HCT116 (cell line): ENCODE results near the gene ZNF346. TPM values are rescaled to one million over a fixed set of nuclear protein-coding genes. Genes with fewer than 3 reads are reported as not detected.

ENCODE experiments used
- ATAC-seq: fragments of 200-7000 bp; cut with Tn5 transposase; 2 replicates; pipeline ENCODE4 v1.9.1; 2020; ENCODE audit warnings: mild to moderate bottlenecking, moderate library complexity
- BruUV-seq: library from RNA; stranded (reverse); fragments of 400-500 nt; replicated peaks from 2 replicates; lab custom pipeline; 2021; lab: Mats Ljungman, UMichigan
- CTCF ChIA-PET: fragments of 300-600 bp; sonication (Branson Sonifier 250); formaldehyde crosslinking; loops from one replicate; lab custom pipeline; 2021; ENCODE audit warnings: antibody characterized with exemption; lab: Charles Lee
- POLR2A ChIA-PET: fragments of 300-600, 350-600 bp; sonication (Branson Sonifier 250); formaldehyde crosslinking; loops from one replicate; lab custom pipeline; 2021; ENCODE audit warnings: antibody characterized with exemption; lab: Charles Lee
- RAD21 ChIA-PET, 2 experiments: fragments of 300-600 bp; sonication (Branson Sonifier 250); formaldehyde crosslinking; loops; one replicate each; lab custom pipeline; 2023; ENCODE audit warnings: low total read pairs in 2 of 2; ENCODE audit not compliant: uncharacterized antibody in 2 of 2, unreplicated experiment in 2 of 2, low non-redundant PET in 1 of 2; lab: Charles Lee
- DNase-seq: peaks from one replicate; pipeline ENCODE4 v3.0.0-alpha.2; 2010; ENCODE audit warnings: low read depth, low spot score
- H2AFZ ChIP-seq: fragments of 200-600 bp; shearing (Covaris generic), sonication (generic); 2 replicates; pipeline ENCODE4 v1.6.1; 2017; ENCODE audit warnings: low read depth, mixed run types, mixed read lengths, antibody characterized with exemption, low read length; ENCODE audit not compliant: poor library complexity, severe bottlenecking
- H3K27ac ChIP-seq: 2 replicates; pipeline ENCODE4 v1.5.1; 2012; ENCODE audit warnings: low read depth, low read length
- H3K27me3 ChIP-seq: fragments of 200-600 bp; sonication (generic); 2 replicates; pipeline ENCODE4 v1.6.1; 2016; ENCODE audit warnings: mixed run types, low read length, mixed read lengths; ENCODE audit not compliant: insufficient read depth
- H3K36me3 ChIP-seq, 2 experiments: fragments of 200-500 bp in 1 of 2; fragments of 200-600 bp in 1 of 2; sonication (Bioruptor generic) in 1 of 2; sonication (generic) in 1 of 2; 2 replicates each; pipeline versions ENCODE4 v1.5.1 to v1.6.1; 2014 to 2016; ENCODE audit warnings: low read length in 2 of 2, inconsistent platforms in 1 of 2, mixed read lengths in 1 of 2, mixed run types in 1 of 2; ENCODE audit not compliant: insufficient read depth in 2 of 2, control insufficient read depth in 1 of 2
- H3K4me1 ChIP-seq, 2 experiments: fragments of 200-600 bp in 1 of 2; sonication (generic) in 1 of 2; 2 replicates each; pipeline versions ENCODE4 v1.5.1 to v1.6.1; 2012 to 2017; ENCODE audit warnings: low read length in 2 of 2, inconsistent platforms in 1 of 2, mild to moderate bottlenecking in 1 of 2, mixed read lengths in 1 of 2, mixed run types in 1 of 2, moderate library complexity in 1 of 2; ENCODE audit not compliant: insufficient read depth in 2 of 2, control insufficient read depth in 1 of 2
- H3K4me2 ChIP-seq: fragments of 200-600 bp; sonication (generic); 2 replicates; pipeline ENCODE4 v1.6.1; 2017; ENCODE audit warnings: mixed run types, low read length, mixed read lengths
- H3K4me3 ChIP-seq, 2 experiments: fragments of 200-600 bp in 1 of 2; sonication (generic) in 1 of 2; replicated peaks in 1 of 2; 2 replicates each; pipeline ENCODE4 v1.5.1; 2011 to 2016; ENCODE audit warnings: low read length in 2 of 2, control low read depth in 1 of 2, low read depth in 1 of 2, mild to moderate bottlenecking in 1 of 2, mixed read lengths in 1 of 2, mixed run types in 1 of 2
- H3K79me2 ChIP-seq: fragments of 200-600 bp; sonication (generic); 2 replicates; pipeline ENCODE4 v1.6.1; 2017; ENCODE audit warnings: mild to moderate bottlenecking, mixed run types, low read length, moderate library complexity, mixed read lengths; ENCODE audit not compliant: insufficient read depth
- H3K9ac ChIP-seq: fragments of 200-600 bp; sonication (generic); 2 replicates; pipeline ENCODE4 v1.6.1; 2016; ENCODE audit warnings: low read length, mixed read lengths
- H3K9me2 ChIP-seq: fragments of 200-600 bp; sonication (generic), shearing (Covaris generic); 2 replicates; pipeline ENCODE4 v1.6.1; 2017; ENCODE audit warnings: mixed run types, mild to moderate bottlenecking, moderate library complexity; ENCODE audit not compliant: insufficient read depth
- H3K9me3 ChIP-seq, 2 experiments: fragments of 200-500 bp in 1 of 2; fragments of 200-600 bp in 1 of 2; sonication (Bioruptor generic) in 1 of 2; sonication (generic) in 1 of 2; 2 replicates each; pipeline ENCODE4 v1.6.1; 2014 to 2017; ENCODE audit warnings: low read length in 2 of 2, mixed read lengths in 2 of 2, inconsistent platforms in 1 of 2, low read depth in 1 of 2, mild to moderate bottlenecking in 1 of 2, mixed run types in 1 of 2, moderate library complexity in 1 of 2; ENCODE audit not compliant: control insufficient read depth in 1 of 2, insufficient read depth in 1 of 2
- H4K20me1 ChIP-seq: fragments of 200-600 bp; sonication (generic), shearing (Covaris generic); 2 replicates; pipeline ENCODE4 v1.6.1; 2017; ENCODE audit warnings: mixed run types, mild to moderate bottlenecking, moderate library complexity; ENCODE audit not compliant: insufficient read depth
- CBX3 ChIP-seq: IDR thresholded peaks from 2 replicates; pipeline ENCODE4 v1.6.1; 2012; ENCODE audit warnings: low read depth
- CEBPB ChIP-seq: IDR thresholded peaks from 2 replicates; pipeline ENCODE4 v1.6.1; 2012; ENCODE audit warnings: low read depth
- EGR1 ChIP-seq: IDR thresholded peaks from 2 replicates; pipeline ENCODE4 v1.6.1; 2012; ENCODE audit warnings: low read depth
- ELF1 ChIP-seq: IDR thresholded peaks from 2 replicates; pipeline ENCODE4 v1.6.1; 2012; ENCODE audit warnings: low read depth, borderline replicate concordance
- EZH2phosphoT487 ChIP-seq: fragments of 200-600 bp; IDR thresholded peaks from 2 replicates; pipeline ENCODE4 v1.6.1; 2018; ENCODE audit warnings: antibody characterized with exemption, borderline replicate concordance
- FOSL1 ChIP-seq: IDR thresholded peaks from 2 replicates; pipeline ENCODE4 v1.6.1; 2012; ENCODE audit warnings: low read depth
- JUND ChIP-seq: IDR thresholded peaks from 2 replicates; pipeline ENCODE4 v1.6.1; 2012
- POLR2A ChIP-seq: IDR thresholded peaks from 2 replicates; pipeline ENCODE4 v1.7.0; 2011; ENCODE audit warnings: borderline replicate concordance; ENCODE audit not compliant: insufficient read depth, insufficient read length; ENCODE audit errors: extremely low read depth
- POLR2AphosphoS5 ChIP-seq: IDR thresholded peaks from 2 replicates; pipeline ENCODE4 v1.6.1; 2011; ENCODE audit warnings: mild to moderate bottlenecking, low read depth, low read length, moderate library complexity
- RAD21 ChIP-seq: IDR thresholded peaks from 2 replicates; pipeline ENCODE4 v1.6.1; 2012; ENCODE audit warnings: low read depth, mild to moderate bottlenecking
- SIN3A ChIP-seq: IDR thresholded peaks from 2 replicates; pipeline ENCODE4 v1.6.1; 2012; ENCODE audit warnings: low read depth
- SP1 ChIP-seq: IDR thresholded peaks from 2 replicates; pipeline ENCODE4 v1.6.1; 2012; ENCODE audit warnings: low read depth
- ZNF274 ChIP-seq: fragments of 200-500 bp; sonication (Bioruptor generic); IDR thresholded peaks from 2 replicates; pipeline ENCODE4 v1.6.1; 2014; ENCODE audit warnings: mild to moderate bottlenecking, low read depth, low read length, inconsistent platforms
- intact Hi-C: fragments of 100-400 bp; cut with micrococcal nuclease; formaldehyde crosslinking; loops from 2 replicates; pipeline ENCODE4 v1.10.0; 2022
- total RNA-seq: library from RNA; stranded (reverse); gene quantifications from one replicate; pipeline ENCODE4 v1.2.1, GENCODE V29; 2021; ENCODE audit not compliant: unreplicated experiment
- TF ChIP-seq, protein P1 (sequence below): IDR thresholded peaks from 2 replicates; pipeline ENCODE4 v1.6.1; 2012
- TF ChIP-seq, protein P2 (sequence below): IDR thresholded peaks from 2 replicates; pipeline ENCODE4 v1.6.1; 2012

ZNF346 gene
- total RNA-seq, 1 experiment from 2014 or later, result 13.7 TPM

DNA sequence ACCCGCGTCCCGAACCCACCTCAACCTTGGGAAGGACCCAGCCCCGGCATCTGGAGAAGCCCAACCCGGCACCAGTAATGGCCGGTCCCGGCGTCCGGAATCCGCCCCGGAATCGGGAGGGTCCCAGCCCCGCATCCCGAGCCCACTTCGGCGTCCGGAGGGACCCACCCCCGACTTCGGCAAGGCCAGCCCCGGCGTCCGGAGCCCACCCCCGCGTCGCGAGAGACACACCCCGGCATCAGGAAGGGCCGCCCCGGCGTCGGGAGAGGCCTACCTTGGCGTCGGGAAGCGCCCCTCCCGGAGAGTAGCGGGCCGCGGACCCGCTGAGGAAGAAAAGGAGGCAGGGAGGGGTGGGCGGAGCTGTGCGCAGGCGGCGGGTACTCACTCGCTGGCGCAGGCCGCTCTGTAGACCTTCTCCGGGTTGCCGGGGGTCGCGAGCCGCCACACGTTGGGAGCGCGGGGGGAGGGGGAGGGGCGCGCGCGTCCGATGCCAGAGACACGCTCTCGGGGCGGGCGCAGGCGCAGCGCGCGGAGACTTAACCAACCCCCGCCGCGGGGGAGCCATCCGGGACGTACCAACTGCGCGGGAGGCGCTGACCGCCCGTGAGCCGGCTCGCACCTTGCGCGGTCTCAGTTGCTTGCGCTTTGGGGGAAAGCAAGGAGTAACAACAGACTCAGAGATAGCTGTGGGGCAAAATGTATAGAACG, 16.1 kb upstream of the ZNF346 start, which contains the start of gene UIMC1 (continued):
- TF ChIP-seq ELF1 (no peak), EGR1 (no peak; the same call in 1 of the 2 replicates), FOSL1 (no peak), JUND (peak; percentile 84), CEBPB (no peak)

DNA sequence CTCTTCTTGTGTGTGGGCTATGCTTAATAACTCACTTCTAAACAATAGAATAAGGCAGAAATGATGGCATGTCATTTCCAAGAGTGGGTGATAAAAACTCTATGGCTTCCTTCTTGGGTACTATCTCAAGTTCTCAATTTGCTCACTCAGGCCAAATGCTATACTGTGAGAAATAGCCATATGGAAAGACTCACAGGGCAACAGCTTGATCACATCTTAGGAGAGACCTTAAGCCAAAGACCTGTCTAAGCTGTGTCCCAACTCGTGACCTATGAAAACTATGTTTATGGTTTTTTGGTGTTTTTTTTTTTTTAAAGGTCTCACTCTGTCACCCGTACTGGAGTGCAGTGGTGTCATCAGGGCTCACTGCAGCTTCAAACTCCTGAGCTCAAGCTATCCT, 13.8 kb upstream of the ZNF346 start:
- intact Hi-C loops, result no loop called here
- POLR2A ChIA-PET, result interaction anchor here (1.2 kb wide), 1 partner anchor 78 kb away, joined by 3 read pairs; the partner anchor contains the start of gene FGFR4

More for the DNA sequence above, 13.8 kb upstream of the ZNF346 start:
- no peak for ATAC-seq
- Histone ChIP-seq H3K4me1 (peaks cover 15 to 32% of the 10 kb centered on the region in 2 experiments), H3K36me3 (no peaks in the 10 kb centered on the region), H3K4me2 (no peak overlapping the region), H3K4me3 (no peak overlapping the region), H2AFZ (no peak overlapping the region), H3K27me3 (no peaks in the 10 kb centered on the region), H3K9me3 (no peaks in the 10 kb centered on the region), H3K79me2 (peaks cover 27% of the 10 kb centered on the region), H3K27ac (no peak overlapping the region), H4K20me1 (peaks cover 10% of the 10 kb centered on the region; the same call in 1 of the 2 replicates), H3K9ac (no peak overlapping the region), H3K9me2 (no peaks in the 10 kb centered on the region)
- no peak for TF ChIP-seq SIN3A
- TF ChIP-seq, protein P1, sequence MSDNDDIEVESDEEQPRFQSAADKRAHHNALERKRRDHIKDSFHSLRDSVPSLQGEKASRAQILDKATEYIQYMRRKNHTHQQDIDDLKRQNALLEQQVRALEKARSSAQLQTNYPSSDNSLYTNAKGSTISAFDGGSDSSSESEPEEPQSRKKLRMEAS, result no peak
- no peak for TF ChIP-seq CEBPB
- no peak for TF ChIP-seq ELF1
- no peak for TF ChIP-seq SP1
- no peak for TF ChIP-seq FOSL1
- TF ChIP-seq ZNF274, result no peak
- TF ChIP-seq RAD21, result no peak
- no peak for TF ChIP-seq POLR2AphosphoS5
- TF ChIP-seq EZH2phosphoT487, result no peak
- no peak for TF ChIP-seq CBX3
- TF ChIP-seq, protein P2, sequence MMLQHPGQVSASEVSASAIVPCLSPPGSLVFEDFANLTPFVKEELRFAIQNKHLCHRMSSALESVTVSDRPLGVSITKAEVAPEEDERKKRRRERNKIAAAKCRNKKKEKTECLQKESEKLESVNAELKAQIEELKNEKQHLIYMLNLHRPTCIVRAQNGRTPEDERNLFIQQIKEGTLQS, result no peak
- TF ChIP-seq POLR2A, result no peak
- no peak for DNase-seq
- CTCF ChIA-PET, result no interaction called here
- no TSS peak for BruUV-seq
- RAD21 ChIA-PET, result no interaction called here
